ENCODE measurements around the gene SLC29A2. TPM values are rescaled to one million over a fixed set of nuclear protein-coding genes. Genes with fewer than 3 reads are reported as not detected.

Gene SLC29A2
- total RNA-seq, 1 donor from 2014 or later: 7.9 TPM

DNA sequence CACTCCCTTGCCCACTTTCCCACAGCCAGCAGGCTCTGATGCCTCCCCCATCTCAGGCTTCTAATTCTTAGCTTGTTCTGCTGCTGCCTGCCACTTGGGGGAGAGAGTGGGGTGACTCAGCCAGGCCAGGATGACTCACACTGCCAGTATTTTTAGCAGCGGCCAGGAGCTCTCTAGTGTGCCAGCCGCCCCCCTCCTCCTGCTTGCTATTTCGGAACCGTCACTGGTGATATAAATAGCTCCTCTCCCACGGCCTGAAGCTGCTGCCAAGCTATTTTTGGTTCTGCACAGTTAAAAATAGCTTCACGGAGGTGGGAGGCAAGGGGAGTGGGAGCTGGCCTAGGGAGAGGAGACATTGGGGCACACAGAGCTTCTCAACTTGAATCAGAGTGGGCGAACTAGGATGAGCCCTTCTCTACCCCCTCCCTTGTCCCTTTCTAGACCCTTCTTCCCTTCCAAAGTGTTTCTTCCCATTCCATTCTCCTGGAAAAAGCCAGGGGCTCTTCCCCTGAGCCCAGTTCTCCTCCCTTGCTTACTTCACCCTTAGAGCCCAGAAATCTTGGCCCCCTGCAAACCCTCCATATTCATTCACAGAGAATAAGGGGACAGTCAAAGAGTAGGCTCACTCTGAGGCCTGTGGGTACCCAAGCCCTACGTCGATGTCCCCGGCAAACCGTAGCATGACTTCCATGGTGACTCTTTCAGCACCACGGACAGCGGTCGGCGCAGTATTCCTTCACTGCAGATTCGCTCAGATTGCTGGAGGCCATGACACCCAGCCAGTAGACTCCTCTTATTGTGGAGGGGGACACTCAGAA is 46.8 kb upstream of the SLC29A2 start:
- Mint-ChIP-seq H3K36me3 (ENCODE audit: low read depth) (peaks cover 5% of the 10 kb centered on the region), H3K4me3 (ENCODE audit: unreplicated experiment) (peak overlapping the region; percentile 45), H3K4me1 (ENCODE audit: low read depth) (peaks cover 36% of the 10 kb centered on the region), H3K27me3 (ENCODE audit: low read depth) (peaks cover 6% of the 10 kb centered on the region), H3K9me3 (ENCODE audit: low read depth) (no peaks in the 10 kb centered on the region), H3K27ac (ENCODE audit: unreplicated experiment) (peak overlapping the region; percentile 88)
- TF ChIP-seq, protein P1, sequence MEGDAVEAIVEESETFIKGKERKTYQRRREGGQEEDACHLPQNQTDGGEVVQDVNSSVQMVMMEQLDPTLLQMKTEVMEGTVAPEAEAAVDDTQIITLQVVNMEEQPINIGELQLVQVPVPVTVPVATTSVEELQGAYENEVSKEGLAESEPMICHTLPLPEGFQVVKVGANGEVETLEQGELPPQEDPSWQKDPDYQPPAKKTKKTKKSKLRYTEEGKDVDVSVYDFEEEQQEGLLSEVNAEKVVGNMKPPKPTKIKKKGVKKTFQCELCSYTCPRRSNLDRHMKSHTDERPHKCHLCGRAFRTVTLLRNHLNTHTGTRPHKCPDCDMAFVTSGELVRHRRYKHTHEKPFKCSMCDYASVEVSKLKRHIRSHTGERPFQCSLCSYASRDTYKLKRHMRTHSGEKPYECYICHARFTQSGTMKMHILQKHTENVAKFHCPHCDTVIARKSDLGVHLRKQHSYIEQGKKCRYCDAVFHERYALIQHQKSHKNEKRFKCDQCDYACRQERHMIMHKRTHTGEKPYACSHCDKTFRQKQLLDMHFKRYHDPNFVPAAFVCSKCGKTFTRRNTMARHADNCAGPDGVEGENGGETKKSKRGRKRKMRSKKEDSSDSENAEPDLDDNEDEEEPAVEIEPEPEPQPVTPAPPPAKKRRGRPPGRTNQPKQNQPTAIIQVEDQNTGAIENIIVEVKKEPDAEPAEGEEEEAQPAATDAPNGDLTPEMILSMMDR (IDR thresholded peaks at IDR 0.05): peak; percentile 76
- DNase-seq (ENCODE audit: low spot score): no peak

DNA sequence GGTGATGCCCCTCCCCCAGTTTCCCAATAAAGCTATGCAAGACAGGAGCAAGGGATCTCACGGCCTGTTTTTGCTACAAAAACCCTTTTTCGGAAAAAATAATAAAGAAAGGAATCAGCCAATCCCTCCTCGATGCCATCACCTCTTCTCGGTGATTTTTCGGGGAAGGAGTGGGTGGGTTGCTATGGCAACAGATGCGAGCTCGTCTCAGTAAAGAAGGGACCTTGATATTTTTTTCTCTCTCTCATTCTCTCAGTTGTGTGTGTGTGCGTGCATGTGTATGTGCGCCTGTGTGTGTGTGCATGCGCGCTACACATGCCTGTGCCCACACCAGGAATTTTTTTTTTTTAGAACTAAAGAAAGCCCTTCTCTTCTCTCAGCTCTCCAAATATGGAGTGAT is 45.4 kb upstream of the SLC29A2 start:
- H3K27ac Mint-ChIP-seq (ENCODE audit: unreplicated experiment): no peak overlapping the region
- H3K4me1 Mint-ChIP-seq (ENCODE audit: low read depth): peaks cover 46% of the 10 kb centered on the region
- no peak for DNase-seq (ENCODE audit: low spot score)
- peaks cover 2% of the 10 kb centered on the region for H3K36me3 Mint-ChIP-seq (ENCODE audit: low read depth)
- H3K9me3 Mint-ChIP-seq (ENCODE audit: low read depth): no peaks in the 10 kb centered on the region
- H3K4me3 Mint-ChIP-seq (ENCODE audit: unreplicated experiment): no peak overlapping the region
- H3K27me3 Mint-ChIP-seq (ENCODE audit: low read depth): peaks cover 6% of the 10 kb centered on the region
- TF ChIP-seq, protein P1 (IDR thresholded peaks at IDR 0.05): no peak

DNA sequence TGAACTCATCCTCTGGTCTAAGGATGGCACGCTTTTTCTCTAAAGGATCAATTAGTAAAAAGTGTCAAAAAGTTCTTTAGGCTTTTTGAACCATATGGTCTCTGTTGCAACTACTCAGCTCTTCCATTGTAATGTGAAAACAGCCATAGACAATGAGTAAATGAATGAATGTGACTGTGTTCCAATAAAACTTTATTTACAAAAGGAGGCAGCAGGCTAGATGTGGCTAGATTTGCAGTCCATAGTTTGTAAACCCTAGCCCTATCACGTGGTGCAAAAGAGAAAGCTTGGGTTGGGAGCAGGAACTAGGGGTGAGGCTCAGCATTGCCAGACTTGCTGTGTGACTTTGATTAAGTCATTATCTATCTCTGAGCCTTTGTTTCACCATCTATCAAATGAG is 43.9 kb upstream of the SLC29A2 start:
- Mint-ChIP-seq H3K36me3 (ENCODE audit: low read depth) (peaks cover 2% of the 10 kb centered on the region), H3K4me1 (ENCODE audit: low read depth) (peaks cover 55% of the 10 kb centered on the region), H3K4me3 (ENCODE audit: unreplicated experiment) (no peak overlapping the region), H3K9me3 (ENCODE audit: low read depth) (no peaks in the 10 kb centered on the region), H3K27ac (ENCODE audit: unreplicated experiment) (no peak overlapping the region), H3K27me3 (ENCODE audit: low read depth) (peaks cover 6% of the 10 kb centered on the region)
- DNase-seq (ENCODE audit: low spot score): no peak
- TF ChIP-seq, protein P1 (IDR thresholded peaks at IDR 0.05): no peak

DNA sequence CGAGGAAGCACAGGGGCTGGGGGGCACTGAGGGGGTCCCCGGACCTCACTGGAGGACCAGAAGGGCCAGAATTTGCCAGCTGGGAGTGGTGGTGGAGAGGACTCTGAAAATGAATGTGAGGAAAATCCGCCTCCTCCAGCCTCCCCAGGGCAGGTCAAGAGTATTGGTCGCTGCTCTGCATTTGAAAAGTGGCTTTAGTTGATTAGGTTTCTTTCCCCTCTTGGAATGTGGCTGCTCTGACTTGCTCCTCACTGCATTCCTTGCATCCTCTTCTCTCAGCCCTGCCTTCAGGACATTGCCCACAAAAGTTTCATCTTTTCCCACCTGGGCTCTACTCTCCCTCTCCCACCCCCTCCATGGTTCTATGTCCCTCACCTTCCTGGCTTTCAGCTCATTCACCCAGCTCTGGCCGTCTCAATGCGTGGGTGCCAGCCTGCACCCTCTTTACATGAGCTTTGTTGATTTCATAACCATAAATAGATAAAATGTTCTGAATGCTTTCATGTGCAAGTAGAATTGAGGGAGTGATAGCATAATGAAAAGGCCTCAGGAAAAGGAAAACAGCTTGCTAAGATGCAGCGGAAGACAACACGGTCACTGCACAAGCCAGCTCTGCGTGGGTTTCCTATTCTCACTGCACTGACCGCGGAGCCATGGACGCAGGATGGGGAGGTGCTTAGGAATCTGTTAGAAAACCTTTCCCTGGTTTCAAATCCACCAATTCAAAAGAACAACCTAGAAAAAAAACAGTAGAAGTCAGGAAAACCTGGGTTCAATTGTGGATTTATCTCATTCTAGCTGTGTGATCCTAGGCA is 42.8 kb upstream of the SLC29A2 start:
- H3K4me3 Mint-ChIP-seq (ENCODE audit: unreplicated experiment): no peak overlapping the region
- no peak for DNase-seq (ENCODE audit: low spot score)
- no peak overlapping the region for H3K27ac Mint-ChIP-seq (ENCODE audit: unreplicated experiment)
- TF ChIP-seq, protein P1 (IDR thresholded peaks at IDR 0.05): no peak
- no peaks in the 10 kb centered on the region for H3K9me3 Mint-ChIP-seq (ENCODE audit: low read depth)
- H3K36me3 Mint-ChIP-seq (ENCODE audit: low read depth): peaks cover 2% of the 10 kb centered on the region
- H3K27me3 Mint-ChIP-seq (ENCODE audit: low read depth): peaks cover 5% of the 10 kb centered on the region
- peaks cover 60% of the 10 kb centered on the region for H3K4me1 Mint-ChIP-seq (ENCODE audit: low read depth)

DNA sequence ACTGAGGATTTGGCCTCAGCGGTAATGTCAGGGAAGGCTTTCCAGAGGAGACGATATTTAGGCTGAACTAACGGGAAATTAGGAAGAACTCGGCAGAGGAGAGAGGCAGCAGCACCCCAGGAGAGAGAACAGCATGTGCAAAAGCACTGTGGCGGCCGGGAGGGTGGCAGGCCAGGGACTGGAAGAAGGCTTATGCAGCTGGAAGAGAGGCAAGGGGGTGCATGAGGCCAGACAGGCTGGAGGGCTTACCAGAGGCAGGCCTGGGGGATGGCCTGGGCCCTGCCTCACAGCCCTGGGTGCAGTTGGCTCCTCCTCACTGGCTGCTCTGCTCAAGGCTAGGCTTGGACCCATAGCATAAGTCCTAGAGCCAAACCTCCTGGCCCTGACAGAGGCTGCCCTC is 41.6 kb upstream of the SLC29A2 start:
- no peaks in the 10 kb centered on the region for H3K9me3 Mint-ChIP-seq (ENCODE audit: low read depth)
- H3K27ac Mint-ChIP-seq (ENCODE audit: unreplicated experiment): no peak overlapping the region
- H3K4me1 Mint-ChIP-seq (ENCODE audit: low read depth): peaks cover 53% of the 10 kb centered on the region
- no peak overlapping the region for H3K4me3 Mint-ChIP-seq (ENCODE audit: unreplicated experiment)
- H3K36me3 Mint-ChIP-seq (ENCODE audit: low read depth): no peaks in the 10 kb centered on the region
- TF ChIP-seq, protein P1 (IDR thresholded peaks at IDR 0.05): no peak
- peaks cover 2% of the 10 kb centered on the region for H3K27me3 Mint-ChIP-seq (ENCODE audit: low read depth)
- DNase-seq (ENCODE audit: low spot score): no peak

Data from chondrocyte (in vitro differentiated cells).